IPS DF 6.9 (cell line): ENCODE measurements around the gene HOXC12.

Experiments used
- DNase-seq: peaks from one replicate; pipeline ENCODE4 v3.0.0-alpha.2; 2013; ENCODE audit warnings: low read depth, low spot score
- H3K27ac ChIP-seq: one replicate; pipeline ENCODE4 v1.5.1; 2013; ENCODE audit warnings: low read length, control low read depth
- H3K27me3 ChIP-seq: 2 replicates; pipeline ENCODE4 v1.6.1; 2013; ENCODE audit warnings: mild to moderate bottlenecking, low read length; ENCODE audit not compliant: control insufficient read depth, insufficient read depth
- H3K36me3 ChIP-seq: 2 replicates; pipeline ENCODE4 v1.6.1; 2013; ENCODE audit warnings: low read length; ENCODE audit not compliant: control insufficient read depth, insufficient read depth
- H3K4me1 ChIP-seq: 2 replicates; pipeline ENCODE4 v1.6.1; 2013; ENCODE audit warnings: low read length; ENCODE audit not compliant: control insufficient read depth, insufficient read depth
- H3K4me3 ChIP-seq: 2 replicates; pipeline ENCODE4 v1.5.1; 2013; ENCODE audit warnings: mild to moderate bottlenecking, low read length
- H3K9me3 ChIP-seq: 2 replicates; pipeline ENCODE4 v1.6.1; 2013; ENCODE audit warnings: low read length, inconsistent platforms; ENCODE audit not compliant: control insufficient read depth, insufficient read depth
- WGBS: extraction: QIAGEN DNeasy Blood & Tissue Kit; methylation state at CpG from one replicate; pipeline ENCODE4 v1.1.7; 2013; ENCODE audit warnings: mixed read lengths, missing lambda C conversion rate; ENCODE audit not compliant: insufficient read length, insufficient coverage; 5-methylcytosine and 5-hydroxymethylcytosine counted together

HOXC12 gene

DNA sequence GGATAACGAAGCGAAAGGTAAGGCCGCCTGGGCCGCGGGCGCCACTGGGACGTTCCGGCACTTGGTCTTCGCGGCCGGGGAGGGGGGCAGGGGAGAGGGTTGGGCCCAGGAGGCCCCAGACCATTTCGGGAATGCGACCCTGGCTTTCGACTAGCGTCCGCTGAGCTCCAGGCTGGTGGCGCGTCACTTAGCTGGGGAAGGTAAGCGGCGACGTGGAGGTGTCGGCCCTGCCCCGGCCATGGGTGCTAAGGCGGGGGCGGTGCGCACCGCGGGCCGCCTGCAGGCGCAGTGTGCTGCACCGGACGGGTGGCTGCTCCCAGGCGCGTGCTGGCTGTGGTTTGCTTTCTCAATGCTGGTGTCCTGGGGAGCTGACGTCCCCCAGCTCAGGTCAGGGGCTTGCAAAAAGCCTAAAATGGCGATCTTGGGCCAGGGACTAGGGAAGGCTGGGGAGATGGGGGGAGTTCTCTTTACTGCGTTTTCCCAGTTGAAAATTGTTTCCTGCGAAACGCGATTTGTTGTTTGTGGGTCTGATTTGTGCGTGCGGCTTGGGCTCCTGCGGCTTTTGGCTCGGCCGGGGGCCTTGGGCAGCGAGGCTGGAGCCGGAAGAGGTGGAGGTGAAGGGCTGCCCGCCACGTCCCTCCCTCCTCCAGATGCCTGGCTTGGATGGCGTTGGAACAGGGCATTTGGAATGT lies 31.4 kb downstream of the HOXC12 start:
- no peak for DNase-seq
- H3K27ac ChIP-seq: no peak overlapping the region
- H3K4me3 ChIP-seq: no peak overlapping the region
- WGBS: no CpG with 5 or more reads among the region's 50 CpGs
- H3K27me3 ChIP-seq: peaks cover 96% of the 10 kb centered on the region
- peaks cover 3% of the 10 kb centered on the region for H3K4me1 ChIP-seq
- no peaks in the 10 kb centered on the region; the same call in 1 of the 2 replicates for H3K36me3 ChIP-seq
- no peaks in the 10 kb centered on the region for H3K9me3 ChIP-seq

DNA sequence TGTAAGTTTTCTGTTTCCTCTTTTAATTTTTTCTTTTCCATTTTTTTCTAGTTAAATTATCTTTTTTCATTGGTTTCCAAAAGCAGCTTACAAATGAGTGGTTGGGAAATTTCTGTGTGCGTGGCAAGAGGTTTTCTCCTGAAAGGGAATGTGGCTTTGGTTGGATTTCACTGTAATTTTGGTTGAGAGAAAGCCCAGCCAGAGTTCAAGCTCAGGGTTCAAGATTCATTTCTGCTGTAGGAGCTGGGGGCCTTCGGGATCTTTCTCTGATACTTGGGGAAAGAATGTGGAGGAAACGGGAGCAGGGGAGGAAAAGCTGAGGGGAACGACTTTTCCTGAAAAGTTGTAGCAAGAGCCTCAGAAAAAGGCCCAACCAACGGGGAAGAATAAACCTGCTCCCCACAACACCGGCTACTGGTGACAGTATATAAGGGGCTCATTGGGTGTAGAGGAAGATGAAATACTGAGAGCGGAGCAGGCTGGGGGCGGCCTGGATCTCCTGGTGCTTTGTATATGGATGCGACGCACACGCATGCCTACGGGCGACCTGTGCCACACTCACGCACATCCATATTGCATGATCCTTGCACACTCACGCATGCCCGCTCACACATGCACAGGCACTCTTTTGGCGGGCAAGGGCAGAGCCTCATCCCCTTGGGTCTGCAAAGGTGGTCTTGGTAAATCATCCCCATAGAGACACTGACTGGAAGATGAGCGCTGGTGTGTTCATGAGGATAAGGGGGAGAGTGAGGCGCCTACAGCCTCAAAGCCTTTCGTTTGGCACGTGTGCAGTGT lies 32.2 kb downstream of the HOXC12 start:
- no CpG with 5 or more reads among the region's 21 CpGs for WGBS
- no peak overlapping the region for H3K4me3 ChIP-seq
- H3K4me1 ChIP-seq: peaks cover 3% of the 10 kb centered on the region
- peaks cover 96% of the 10 kb centered on the region for H3K27me3 ChIP-seq
- DNase-seq: no peak
- no peaks in the 10 kb centered on the region for H3K9me3 ChIP-seq
- no peak overlapping the region for H3K27ac ChIP-seq
- no peaks in the 10 kb centered on the region; the same call in 1 of the 2 replicates for H3K36me3 ChIP-seq

DNA sequence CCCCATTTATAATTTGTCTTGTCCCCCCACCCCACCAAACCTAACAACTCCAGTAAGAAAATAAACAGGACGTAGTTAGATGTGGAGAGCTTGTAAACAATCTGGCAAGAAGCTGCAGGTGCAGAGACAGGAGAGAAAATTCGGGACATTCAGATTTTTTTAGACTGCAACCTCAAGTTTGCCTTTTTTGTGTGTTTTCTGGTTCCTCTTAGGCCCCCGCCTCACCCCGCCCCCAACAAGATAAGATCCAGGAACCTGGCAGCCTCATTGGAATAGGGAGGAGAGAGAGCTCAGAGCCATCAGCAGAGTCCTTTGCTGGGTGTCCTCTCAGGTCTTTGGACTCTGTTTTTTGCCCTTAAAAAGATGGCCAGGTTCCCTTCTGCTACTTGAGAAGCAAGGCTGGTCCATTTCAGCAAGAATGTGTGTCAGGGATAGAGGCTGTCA lies 33.1 kb downstream of the HOXC12 start:
- H3K27me3 ChIP-seq: peaks cover 96% of the 10 kb centered on the region
- H3K36me3 ChIP-seq: no peaks in the 10 kb centered on the region; the same call in 1 of the 2 replicates
- no peak overlapping the region for H3K27ac ChIP-seq
- H3K4me3 ChIP-seq: no peak overlapping the region
- no peaks in the 10 kb centered on the region for H3K9me3 ChIP-seq
- DNase-seq: no peak
- H3K4me1 ChIP-seq: peaks cover 3% of the 10 kb centered on the region
- no CpG with 5 or more reads among the region's 4 CpGs for WGBS

DNA sequence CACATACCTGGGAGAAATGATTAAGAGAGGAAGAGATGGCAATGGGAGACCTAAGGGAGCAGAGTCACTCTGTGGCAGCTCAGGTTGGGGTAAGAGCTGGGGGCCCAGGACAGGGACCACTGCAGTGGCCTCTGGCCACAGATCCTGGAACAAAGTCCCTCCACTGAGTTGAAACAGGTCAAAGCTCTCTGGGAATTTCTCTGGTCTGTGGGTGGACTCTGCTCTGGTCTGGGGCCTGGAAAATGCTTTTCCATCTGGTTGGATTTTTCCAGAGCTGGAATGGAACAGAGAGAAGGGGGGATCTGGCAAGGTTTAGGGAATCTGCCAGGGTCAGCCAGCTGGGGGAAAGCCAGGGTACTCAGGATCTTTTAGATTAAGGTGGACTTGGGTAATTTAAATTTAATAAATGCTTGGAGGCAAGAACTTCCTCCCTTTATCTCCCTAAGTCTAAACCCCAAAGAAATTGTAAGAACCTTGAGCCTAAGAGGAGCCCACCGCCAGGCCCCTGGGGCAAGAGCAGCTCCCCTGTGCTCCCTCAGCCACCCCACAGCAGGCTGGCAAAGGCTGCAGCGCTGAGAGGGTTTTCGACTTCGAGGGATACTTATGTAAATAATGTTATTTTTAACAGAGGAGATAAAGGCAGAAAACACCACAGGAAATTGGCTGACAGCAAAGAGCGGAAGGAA lies 34.0 kb downstream of the HOXC12 start:
- peaks cover 3% of the 10 kb centered on the region for H3K4me1 ChIP-seq
- no peak overlapping the region for H3K4me3 ChIP-seq
- no peak overlapping the region for H3K27ac ChIP-seq
- no CpG with 5 or more reads among the region's 5 CpGs for WGBS
- H3K9me3 ChIP-seq: no peaks in the 10 kb centered on the region
- no peaks in the 10 kb centered on the region; the same call in 1 of the 2 replicates for H3K36me3 ChIP-seq
- H3K27me3 ChIP-seq: peaks cover 96% of the 10 kb centered on the region
- DNase-seq: no peak

DNA sequence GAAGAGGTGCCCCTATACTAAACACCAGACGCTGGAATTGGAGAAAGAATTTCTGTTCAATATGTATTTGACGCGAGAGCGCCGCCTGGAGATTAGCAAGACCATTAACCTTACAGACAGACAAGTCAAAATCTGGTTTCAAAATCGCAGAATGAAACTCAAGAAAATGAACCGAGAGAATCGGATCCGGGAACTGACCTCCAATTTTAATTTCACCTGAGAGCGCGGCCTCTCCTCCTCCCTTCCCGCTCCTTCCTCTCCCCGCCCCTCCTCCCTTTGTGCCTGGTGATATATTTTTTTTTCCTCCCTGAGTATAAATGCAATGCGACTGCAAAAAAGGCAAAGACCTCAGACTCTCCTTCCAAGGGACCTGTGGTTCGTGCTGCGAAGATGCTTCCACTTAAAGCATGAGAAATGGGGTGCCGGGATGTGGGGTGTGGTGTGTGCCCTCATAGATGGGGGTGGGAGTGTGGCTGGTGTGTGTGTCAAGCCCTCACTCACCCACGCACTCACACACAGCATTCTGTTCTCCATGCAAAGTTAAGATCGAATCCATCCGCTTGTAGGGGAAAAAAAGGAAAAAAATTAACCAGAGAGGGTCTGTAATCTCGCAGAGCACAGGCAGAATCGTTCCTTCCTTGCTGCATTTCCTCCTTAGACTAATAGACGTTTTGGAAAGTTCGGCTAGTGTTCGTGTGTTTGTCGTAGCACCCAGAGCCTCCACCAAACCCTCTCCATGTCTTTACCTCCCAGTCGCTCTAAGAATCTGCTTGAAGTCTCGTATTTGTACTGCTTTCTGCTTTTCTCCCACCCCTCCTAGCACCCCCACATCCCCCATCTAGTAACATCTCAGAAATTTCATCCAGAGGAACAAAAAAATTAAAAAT lies 34.8 kb downstream of the HOXC12 start:
- Histone ChIP-seq H3K4me1 (peaks cover 3% of the 10 kb centered on the region), H3K27ac (no peak overlapping the region), H3K36me3 (peaks cover 3% of the 10 kb centered on the region; the same call in 1 of the 2 replicates), H3K27me3 (peaks cover 97% of the 10 kb centered on the region), H3K4me3 (no peak overlapping the region), H3K9me3 (no peaks in the 10 kb centered on the region)
- DNase-seq: no peak
- no CpG with 5 or more reads among the region's 28 CpGs for WGBS

DNA sequence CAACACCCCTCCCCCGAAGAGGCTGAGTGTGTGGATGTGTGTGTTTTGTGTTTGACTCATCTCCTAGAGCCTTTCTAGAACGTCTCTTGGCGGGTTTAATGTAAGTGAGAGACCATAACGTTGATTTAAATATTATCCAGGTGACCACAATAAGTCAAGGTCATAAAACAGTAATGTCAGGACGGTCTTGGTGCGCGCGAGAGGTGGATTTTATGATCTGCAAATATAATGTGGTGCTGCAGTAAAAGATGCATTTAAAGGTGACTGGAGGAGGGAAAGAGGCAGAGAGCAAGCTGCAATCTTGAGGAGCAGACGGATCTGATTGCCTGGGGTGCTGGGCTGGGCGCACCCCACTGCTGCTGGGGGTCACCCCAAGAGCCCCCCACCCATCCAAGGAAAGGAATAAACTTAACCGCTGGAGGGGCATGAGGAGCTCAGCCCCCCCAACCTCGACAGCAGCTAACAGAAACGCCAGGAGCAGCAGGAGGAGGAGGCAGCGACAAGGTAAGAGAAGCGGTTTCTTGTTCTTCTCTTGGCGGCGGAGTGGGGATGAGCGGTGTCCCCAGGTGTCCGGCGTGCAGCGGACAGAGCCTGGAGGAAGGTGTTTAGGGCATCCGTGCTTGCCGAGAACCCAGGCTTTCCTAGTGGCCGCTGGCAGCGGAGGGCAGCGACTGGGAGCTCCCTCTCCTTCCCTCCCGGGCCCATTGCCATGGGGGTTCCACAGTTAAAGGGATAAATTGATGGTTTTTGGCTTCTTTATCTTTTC lies 35.8 kb downstream of the HOXC12 start:
- Histone ChIP-seq H3K4me3 (no peak overlapping the region), H3K27me3 (peaks cover 100% of the 10 kb centered on the region), H3K36me3 (peaks cover 3% of the 10 kb centered on the region; the same call in 1 of the 2 replicates), H3K27ac (no peak overlapping the region), H3K9me3 (no peaks in the 10 kb centered on the region), H3K4me1 (peaks cover 3% of the 10 kb centered on the region)
- no peak for DNase-seq
- WGBS: no CpG with 5 or more reads among the region's 27 CpGs

DNA sequence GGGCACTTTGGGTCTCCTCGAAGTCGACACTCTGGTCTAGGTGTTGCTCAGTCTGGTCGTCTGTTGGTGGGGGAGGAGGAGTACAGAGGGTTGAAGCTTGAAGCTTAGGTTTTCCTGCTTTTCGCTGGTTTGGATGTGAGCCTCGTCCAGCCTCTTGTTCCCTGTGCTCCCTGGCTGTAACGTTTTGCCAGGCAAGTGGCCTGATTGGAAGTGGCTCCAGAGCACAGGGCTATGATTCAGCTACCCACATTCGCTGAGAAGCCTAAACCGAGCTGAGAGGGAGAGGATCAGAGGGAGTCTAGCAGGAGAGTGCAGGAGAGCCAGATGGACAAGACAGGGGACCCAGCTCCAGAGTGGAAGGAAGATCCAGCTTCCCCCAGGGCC lies 36.4 kb downstream of the HOXC12 start:
- Histone ChIP-seq H3K9me3 (no peaks in the 10 kb centered on the region), H3K27ac (no peak overlapping the region), H3K4me1 (peaks cover 3% of the 10 kb centered on the region), H3K27me3 (peaks cover 100% of the 10 kb centered on the region), H3K4me3 (no peak overlapping the region), H3K36me3 (peaks cover 3% of the 10 kb centered on the region; the same call in 1 of the 2 replicates)
- DNase-seq: no peak
- WGBS: no CpG with 5 or more reads among the region's 8 CpGs

DNA sequence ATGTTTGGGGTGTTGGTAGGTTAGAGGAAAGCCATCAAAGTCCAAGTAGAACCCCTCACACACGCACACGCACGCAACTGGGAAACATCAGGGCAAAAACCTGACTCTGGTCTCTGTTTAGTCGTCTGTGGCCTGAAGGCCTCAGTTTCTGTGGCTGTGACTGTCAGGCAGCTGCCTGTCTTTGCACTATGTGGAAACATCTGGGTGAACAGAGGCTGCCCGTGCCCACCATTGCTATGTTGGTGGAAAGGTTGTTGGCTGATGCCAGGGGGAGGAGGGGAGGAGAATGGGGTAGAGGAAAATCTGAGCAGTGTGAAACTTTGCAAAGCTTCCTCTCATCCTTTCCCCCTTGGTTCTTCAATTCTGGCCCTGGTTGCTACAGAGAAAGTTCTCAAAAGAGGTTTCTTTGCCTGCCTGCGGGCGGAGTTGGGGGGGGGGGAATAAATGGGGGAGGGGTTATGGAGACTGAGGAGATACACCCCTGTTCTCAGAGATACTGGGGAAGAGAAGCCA lies 37.7 kb downstream of the HOXC12 start:
- WGBS: no CpG with 5 or more reads among the region's 7 CpGs

More for the DNA sequence above, 37.7 kb downstream of the HOXC12 start:
- Histone ChIP-seq H3K9me3 (no peaks in the 10 kb centered on the region), H3K27me3 (peaks cover 100% of the 10 kb centered on the region), H3K36me3 (peaks cover 3% of the 10 kb centered on the region; the same call in 1 of the 2 replicates), H3K27ac (no peak overlapping the region), H3K4me1 (0 out of 2 replicates have a peak, but pooled peaks cover 4% of the 10 kb centered on the region), H3K4me3 (no peak overlapping the region)
- no peak for DNase-seq
